Measurements from ENCODE around the gene GPRC6A. TPM values are rescaled to one million over a fixed set of nuclear protein-coding genes. Genes with fewer than 3 reads are reported as not detected.

The GPRC6A gene
- total RNA-seq, 1 donor, result not detected

- Histone ChIP-seq H3K9me3 (ENCODE audit: low read depth, low read length) (no peaks in the 10 kb centered on the region), H3K4me3 (ENCODE audit: insufficient read depth, low read length) (no peak overlapping the region), H3K79me2 (ENCODE audit: insufficient read depth, low read length) (no peaks in the 10 kb centered on the region), H2AFZ (ENCODE audit: low read length) (no peak overlapping the region), H3K4me1 (ENCODE audit: insufficient read depth, low read length) (no peaks in the 10 kb centered on the region), H3K27ac (ENCODE audit: low read depth, low read length) (no peak overlapping the region), H3K27me3 (ENCODE audit: insufficient read depth, low read length) (peaks cover 38% of the 10 kb centered on the region), H3K4me2 (ENCODE audit: insufficient read depth, low read length) (peak overlapping the region; percentile 80), H4K20me1 (ENCODE audit: insufficient read depth, low read length) (no peaks in the 10 kb centered on the region), H3K36me3 (ENCODE audit: insufficient read depth, low read length) (no peaks in the 10 kb centered on the region)
- DNase-seq (ENCODE audit: insufficient read length, low spot score, missing footprints), result peak; percentile 55
- TF ChIP-seq CTCF (IDR thresholded peaks at IDR 0.05; ENCODE audit: extremely low read depth, low read depth, low read length), result no peak
Observed at GRCh38 chr6:116763906-116764628, 64.8 kb downstream of the GPRC6A start.

GRCh38 chr6:116763048-116763447 lies 65.8 kb downstream of the GPRC6A start:
- H2AFZ ChIP-seq (ENCODE audit: low read length), result no peak overlapping the region
- no peak for TF ChIP-seq CTCF (IDR thresholded peaks at IDR 0.05; ENCODE audit: extremely low read depth, low read depth, low read length)
- no peak overlapping the region for H3K4me3 ChIP-seq (ENCODE audit: insufficient read depth, low read length)
- H3K36me3 ChIP-seq (ENCODE audit: insufficient read depth, low read length), result no peaks in the 10 kb centered on the region
- no peaks in the 10 kb centered on the region for H3K79me2 ChIP-seq (ENCODE audit: insufficient read depth, low read length)
- H3K27ac ChIP-seq (ENCODE audit: low read depth, low read length), result no peak overlapping the region
- no peak for DNase-seq (ENCODE audit: insufficient read length, low spot score, missing footprints)
- no peaks in the 10 kb centered on the region for H4K20me1 ChIP-seq (ENCODE audit: insufficient read depth, low read length)
- peaks cover 38% of the 10 kb centered on the region for H3K27me3 ChIP-seq (ENCODE audit: insufficient read depth, low read length)
- H3K4me1 ChIP-seq (ENCODE audit: insufficient read depth, low read length), result no peaks in the 10 kb centered on the region
- no peaks in the 10 kb centered on the region for H3K9me3 ChIP-seq (ENCODE audit: low read depth, low read length)
- H3K4me2 ChIP-seq (ENCODE audit: insufficient read depth, low read length), result no peak overlapping the region

GRCh38 chr6:116762235-116762634 lies 66.6 kb downstream of the GPRC6A start:
- no peaks in the 10 kb centered on the region for H3K36me3 ChIP-seq (ENCODE audit: insufficient read depth, low read length)
- H3K79me2 ChIP-seq (ENCODE audit: insufficient read depth, low read length), result no peaks in the 10 kb centered on the region
- no peaks in the 10 kb centered on the region for H4K20me1 ChIP-seq (ENCODE audit: insufficient read depth, low read length)
- no peak overlapping the region for H2AFZ ChIP-seq (ENCODE audit: low read length)
- H3K4me3 ChIP-seq (ENCODE audit: insufficient read depth, low read length), result no peak overlapping the region
- H3K27ac ChIP-seq (ENCODE audit: low read depth, low read length), result no peak overlapping the region
- TF ChIP-seq CTCF (IDR thresholded peaks at IDR 0.05; ENCODE audit: extremely low read depth, low read depth, low read length), result no peak
- peaks cover 36% of the 10 kb centered on the region for H3K27me3 ChIP-seq (ENCODE audit: insufficient read depth, low read length)
- no peaks in the 10 kb centered on the region for H3K4me1 ChIP-seq (ENCODE audit: insufficient read depth, low read length)
- H3K4me2 ChIP-seq (ENCODE audit: insufficient read depth, low read length), result no peak overlapping the region
- H3K9me3 ChIP-seq (ENCODE audit: low read depth, low read length), result no peaks in the 10 kb centered on the region
- no peak for DNase-seq (ENCODE audit: insufficient read length, low spot score, missing footprints)

GRCh38 chr6:116761779-116762178 lies 67.1 kb downstream of the GPRC6A start:
- Histone ChIP-seq H3K4me3 (ENCODE audit: insufficient read depth, low read length) (no peak overlapping the region), H3K9me3 (ENCODE audit: low read depth, low read length) (no peaks in the 10 kb centered on the region), H3K27ac (ENCODE audit: low read depth, low read length) (no peak overlapping the region), H3K79me2 (ENCODE audit: insufficient read depth, low read length) (no peaks in the 10 kb centered on the region), H3K4me2 (ENCODE audit: insufficient read depth, low read length) (no peak overlapping the region), H3K4me1 (ENCODE audit: insufficient read depth, low read length) (no peaks in the 10 kb centered on the region), H4K20me1 (ENCODE audit: insufficient read depth, low read length) (no peaks in the 10 kb centered on the region), H3K36me3 (ENCODE audit: insufficient read depth, low read length) (no peaks in the 10 kb centered on the region), H3K27me3 (ENCODE audit: insufficient read depth, low read length) (peaks cover 32% of the 10 kb centered on the region), H2AFZ (ENCODE audit: low read length) (peak overlapping the region; percentile 3)
- no peak for TF ChIP-seq CTCF (IDR thresholded peaks at IDR 0.05; ENCODE audit: extremely low read depth, low read depth, low read length)
- no peak for DNase-seq (ENCODE audit: insufficient read length, low spot score, missing footprints)

Data from osteoblast (primary cell).